IPS-15b (cell line): ENCODE measurements around the gene RXFP4.

Experiments used
- H3K27me3 ChIP-seq: one replicate; pipeline ENCODE4 v1.6.1; 2013; ENCODE audit warnings: low read length; ENCODE audit not compliant: control insufficient read depth, insufficient read depth
- H3K36me3 ChIP-seq: one replicate; pipeline ENCODE4 v1.6.1; 2013; ENCODE audit warnings: low read length; ENCODE audit not compliant: control insufficient read depth, insufficient read depth
- H3K4me1 ChIP-seq: one replicate; pipeline ENCODE4 v1.6.1; 2013; ENCODE audit warnings: mild to moderate bottlenecking, low read length; ENCODE audit not compliant: control insufficient read depth, insufficient read depth
- H3K4me3 ChIP-seq: one replicate; pipeline ENCODE4 v1.5.1; 2013; ENCODE audit warnings: low read depth, low read length
- H3K9ac ChIP-seq: one replicate; pipeline ENCODE4 v1.6.1; 2013; ENCODE audit warnings: low read depth, mild to moderate bottlenecking, low read length
- H3K9me3 ChIP-seq: one replicate; pipeline ENCODE4 v1.6.1; 2013; ENCODE audit warnings: mild to moderate bottlenecking, low read length; ENCODE audit not compliant: control insufficient read depth, insufficient read depth

Gene RXFP4

DNA sequence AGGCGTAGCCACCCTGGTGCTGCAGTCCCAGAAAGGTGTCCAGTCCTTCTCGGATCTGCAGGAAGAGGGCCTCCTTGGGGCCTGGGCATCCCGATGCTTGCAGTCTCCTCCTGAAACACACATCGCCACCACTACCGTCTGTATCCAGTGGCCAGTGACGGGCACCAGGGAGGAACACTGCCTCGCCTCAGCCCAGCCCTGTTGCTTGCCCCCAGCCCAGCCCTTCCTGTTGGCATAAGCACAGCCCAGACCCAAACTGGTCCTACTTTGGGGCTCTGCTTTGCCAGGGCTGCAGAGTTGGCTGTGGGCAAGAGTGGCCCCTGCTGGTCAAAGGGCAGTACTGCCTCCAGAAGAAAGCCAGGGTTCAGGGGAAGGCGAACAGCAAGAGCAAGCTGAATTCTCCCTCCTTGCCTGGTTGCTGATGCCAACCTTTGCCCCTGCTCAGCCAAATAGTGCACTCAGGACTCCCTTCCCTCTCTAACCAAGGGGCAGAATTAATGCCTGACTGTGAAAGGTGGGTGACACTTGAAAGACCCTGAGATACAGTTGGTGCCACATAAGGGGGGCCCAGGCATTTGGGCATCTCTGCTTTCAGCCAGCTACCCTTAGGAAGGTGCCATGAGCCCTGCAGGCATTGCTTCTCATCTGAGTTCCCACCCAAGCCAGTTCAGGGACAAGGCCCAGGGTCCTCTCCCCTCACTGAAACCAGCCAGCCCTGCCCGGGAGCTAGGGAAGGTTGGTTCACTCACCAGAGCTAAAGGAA, 48.0 kb downstream of the RXFP4 start:
- H3K36me3 ChIP-seq = no peaks in the 10 kb centered on the region
- no peaks in the 10 kb centered on the region for H3K27me3 ChIP-seq
- no peaks in the 10 kb centered on the region for H3K9me3 ChIP-seq
- H3K9ac ChIP-seq = no peak overlapping the region
- H3K4me3 ChIP-seq = peak overlapping the region; percentile 9
- H3K4me1 ChIP-seq = peaks cover 8% of the 10 kb centered on the region

DNA sequence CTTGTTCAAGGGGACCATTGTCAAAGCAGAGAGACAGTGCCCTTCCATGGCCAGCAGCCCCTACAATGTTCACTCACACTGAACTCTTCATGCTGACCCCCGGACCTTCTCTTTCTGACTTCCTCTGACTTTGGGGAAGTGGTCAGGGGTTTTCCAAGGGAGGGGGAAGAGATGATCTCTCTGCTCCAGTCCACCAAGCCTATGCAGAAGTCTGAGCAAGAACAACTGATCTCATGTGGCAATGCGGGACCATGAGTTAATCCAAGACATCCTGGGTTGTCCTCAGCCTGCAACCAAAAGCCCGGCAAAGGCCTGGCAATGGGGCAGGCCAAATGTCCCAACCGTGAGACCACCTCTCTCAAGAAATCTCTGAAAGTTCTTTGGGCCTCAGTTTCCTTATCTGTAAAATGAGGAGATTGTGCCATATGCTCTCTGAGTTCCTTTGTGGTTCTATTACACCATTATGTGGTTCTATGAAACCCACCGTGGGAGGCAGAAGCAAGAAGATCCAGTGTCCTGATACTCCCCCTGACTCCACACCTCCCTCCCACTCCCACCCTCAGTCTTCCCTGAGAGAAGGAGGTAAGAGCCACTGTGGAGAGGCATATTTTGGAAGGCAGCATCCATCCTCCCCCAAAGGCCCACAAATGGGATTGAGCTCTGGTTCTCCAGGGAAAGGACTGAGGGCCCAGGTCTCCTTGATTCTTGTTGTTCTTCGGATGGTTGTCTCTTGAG, 48.7 kb downstream of the RXFP4 start:
- Histone ChIP-seq H3K9me3 (no peaks in the 10 kb centered on the region), H3K36me3 (no peaks in the 10 kb centered on the region), H3K4me1 (peaks cover 5% of the 10 kb centered on the region), H3K9ac (no peak overlapping the region), H3K4me3 (no peak overlapping the region), H3K27me3 (no peaks in the 10 kb centered on the region)
